HEK293 (cell line): Measurements from ENCODE around the gene LRRC32.

Experiments
- CTCF ChIA-PET: fragments of 350-600 bp; formaldehyde crosslinking; extraction: SDS; loops from one replicate; lab custom pipeline; 2021; ENCODE audit warnings: antibody characterized with exemption; lab: Yijun Ruan, JAX
- POLR2A ChIA-PET: fragments of 300-600 bp; formaldehyde crosslinking; extraction: SDS; loops from one replicate; lab custom pipeline; 2020; ENCODE audit warnings: antibody characterized with exemption, inconsistent platforms; lab: Yijun Ruan, JAX
- H3K27ac ChIP-seq: fragments of 200-500 bp; sonication (Bioruptor generic); 2 replicates; pipeline ENCODE4 v1.5.1; 2014; ENCODE audit warnings: low read depth, low read length, control low read depth, inconsistent platforms; ENCODE audit errors: extremely low read depth
- H3K36me3 ChIP-seq, 2 experiments: fragments of 200-500 bp in 1 of 2; sonication (Bioruptor generic) in 1 of 2; 1 replicate in 1 of 2; 2 replicates in 1 of 2; pipeline ENCODE4 v1.5.1; 2014 to 2017; ENCODE audit warnings: inconsistent platforms in 2 of 2, low read length in 2 of 2; ENCODE audit not compliant: control insufficient read depth in 2 of 2, insufficient read depth in 1 of 2
- H3K4me1 ChIP-seq: fragments of 200-500 bp; sonication (Bioruptor generic); 2 replicates; pipeline ENCODE4 v1.5.1; 2014; ENCODE audit warnings: mild to moderate bottlenecking, low read length, inconsistent platforms; ENCODE audit not compliant: control insufficient read depth, insufficient read depth
- H3K4me3 ChIP-seq: 2 replicates; pipeline ENCODE4 v1.5.1; 2011; ENCODE audit warnings: low read depth, mild to moderate bottlenecking, control low read depth, low read length, moderate library complexity
- H3K9me3 ChIP-seq: fragments of 200-500 bp; sonication (Bioruptor generic); 2 replicates; pipeline ENCODE4 v1.5.1; 2014; ENCODE audit warnings: low read depth, low read length, inconsistent platforms; ENCODE audit not compliant: control insufficient read depth, insufficient read depth
- GLI4 ChIP-seq: fragments of 450-650 bp; formaldehyde crosslinking; IDR thresholded peaks from 2 replicates; pipeline ENCODE4 v1.5.1; 2016; ENCODE audit warnings: missing biosample characterization, missing genetic modification characterization
- PRDM1 ChIP-seq: fragments of 450-650 bp; formaldehyde crosslinking; IDR thresholded peaks from 2 replicates; pipeline ENCODE4; 2016; ENCODE audit warnings: missing biosample characterization, missing genetic modification characterization
- REPIN1 ChIP-seq: fragments of 450-650 bp; formaldehyde crosslinking; IDR thresholded peaks from 2 replicates; pipeline ENCODE4 v1.5.1; 2017; ENCODE audit warnings: missing biosample characterization, missing genetic modification characterization, low read depth
- SETDB1 ChIP-seq: IDR thresholded peaks from one replicate; pipeline ENCODE4 v1.6.1; 2017; ENCODE audit warnings: mild to moderate bottlenecking, low read length, moderate library complexity, mixed read lengths; ENCODE audit not compliant: insufficient read length
- TSHZ1 ChIP-seq: fragments of 450-650 bp; formaldehyde crosslinking; IDR thresholded peaks from 2 replicates; pipeline ENCODE4 v1.5.1; 2016; ENCODE audit warnings: missing biosample characterization, missing genetic modification characterization, borderline replicate concordance
- YY2 ChIP-seq: fragments of 450-650 bp; formaldehyde crosslinking; IDR thresholded peaks from 2 replicates; pipeline ENCODE4 v1.5.1; 2016; ENCODE audit warnings: missing biosample characterization, missing genetic modification characterization
- ZNF10 ChIP-seq: fragments of 450-650 bp; formaldehyde crosslinking; IDR thresholded peaks from 2 replicates; pipeline ENCODE4 v1.5.1; 2017; ENCODE audit warnings: missing biosample characterization, missing genetic modification characterization
- ZNF133 ChIP-seq: fragments of 450-650 bp; formaldehyde crosslinking; IDR thresholded peaks from 2 replicates; pipeline ENCODE4 v1.5.1; 2016; ENCODE audit warnings: missing biosample characterization, missing genetic modification characterization
- ZNF214 ChIP-seq: fragments of 450-650 bp; formaldehyde crosslinking; IDR thresholded peaks from 2 replicates; pipeline ENCODE4 v1.5.1; 2017; ENCODE audit warnings: missing biosample characterization, mild to moderate bottlenecking, missing genetic modification characterization, borderline replicate concordance
- ZNF404 ChIP-seq: fragments of 450-650 bp; formaldehyde crosslinking; IDR thresholded peaks from 2 replicates; pipeline ENCODE4 v1.5.1; 2017; ENCODE audit warnings: missing biosample characterization, missing genetic modification characterization
- ZNF530 ChIP-seq: fragments of 450-650 bp; formaldehyde crosslinking; IDR thresholded peaks from 2 replicates; pipeline ENCODE4 v1.5.1; 2016; ENCODE audit warnings: low read depth, missing biosample characterization, missing genetic modification characterization
- ZNF580 ChIP-seq: fragments of 450-650 bp; formaldehyde crosslinking; IDR thresholded peaks from 2 replicates; pipeline ENCODE4 v1.5.1; 2016; ENCODE audit warnings: missing biosample characterization, missing genetic modification characterization
- ZNF768 ChIP-seq: fragments of 450-650 bp; formaldehyde crosslinking; IDR thresholded peaks from 2 replicates; pipeline ENCODE4 v1.5.1; 2018; ENCODE audit warnings: missing biosample characterization, mild to moderate bottlenecking, missing genetic modification characterization
- ZNF777 ChIP-seq: fragments of 450-650 bp; formaldehyde crosslinking; IDR thresholded peaks from 2 replicates; pipeline ENCODE4 v1.5.1; 2017; ENCODE audit warnings: missing biosample characterization, missing genetic modification characterization, borderline replicate concordance

LRRC32 gene

GRCh38 chr11:76676636-76677457 lies 6.3 kb upstream of the LRRC32 start (continued):
- TF ChIP-seq TSHZ1 (no peak), ZNF530 (tag by site-specific recombination) (no peak), ZNF580 (no peak), ZNF777 (tag by site-specific recombination) (no peak)

DNA sequence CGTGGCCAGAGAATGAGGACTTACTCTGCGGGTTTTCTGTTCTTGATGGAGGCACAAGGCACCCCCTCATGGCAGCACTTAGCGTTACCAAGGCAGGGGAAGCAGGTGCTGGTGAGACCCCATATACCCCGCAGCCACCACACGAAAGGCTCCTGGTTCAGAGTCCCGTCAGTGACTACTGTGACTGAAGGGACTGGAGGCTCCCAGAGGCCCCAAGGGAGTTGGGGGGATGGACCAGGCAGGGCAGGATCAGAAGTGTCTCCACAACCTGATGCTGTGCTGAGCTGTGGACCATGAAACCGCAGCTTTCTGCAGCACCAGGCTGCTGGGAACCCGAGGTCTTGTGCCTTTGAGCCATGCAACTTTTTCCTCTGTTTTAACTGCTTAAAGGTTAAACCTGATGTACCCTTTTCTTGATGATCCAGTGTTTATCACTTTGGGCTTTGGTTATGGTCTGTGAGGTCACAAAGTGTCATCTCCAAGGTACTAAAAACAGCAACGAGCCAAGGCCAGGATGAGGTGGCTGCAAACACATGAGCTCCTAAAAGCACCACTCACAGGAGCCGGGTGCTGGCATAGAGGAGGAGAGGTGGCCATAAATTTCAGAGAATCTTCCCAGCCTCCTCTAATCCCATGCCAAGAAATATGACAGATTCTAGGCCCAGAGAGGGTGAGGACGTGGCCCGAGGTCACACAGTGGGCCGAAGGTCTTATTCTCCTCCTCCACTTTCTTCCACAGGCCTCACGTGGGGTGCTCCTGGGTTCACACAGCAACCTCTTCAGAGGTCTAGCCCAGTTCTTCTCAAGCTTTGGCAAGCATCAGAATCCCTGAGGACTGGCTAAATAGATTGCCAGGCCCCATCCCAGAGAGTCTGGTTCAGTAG lies 4.2 kb upstream of the LRRC32 start:
- no peaks in the 10 kb centered on the region for H3K36me3 ChIP-seq
- no peak for TF ChIP-seq SETDB1
- TF ChIP-seq ZNF10 = no peak
- TF ChIP-seq PRDM1 (tag by site-specific recombination) = no peak
- no peak for TF ChIP-seq ZNF404
- no peaks in the 10 kb centered on the region for H3K4me1 ChIP-seq
- H3K4me3 ChIP-seq = no peak overlapping the region
- H3K27ac ChIP-seq = no peak overlapping the region
- H3K9me3 ChIP-seq = no peaks in the 10 kb centered on the region
- ChIA-PET CTCF (interaction anchor here (1.4 kb wide), 1 partner anchor 47 kb away, joined by 3 read pairs; no protein-coding TSS in a partner anchor), POLR2A (no interaction called here)

GRCh38 chr11:76673176-76674142 lies 2.9 kb upstream of the LRRC32 start:
- Histone ChIP-seq H3K4me1 (no peaks in the 10 kb centered on the region), H3K9me3 (no peaks in the 10 kb centered on the region), H3K27ac (no peak overlapping the region), H3K36me3 (no peaks in the 10 kb centered on the region), H3K4me3 (no peak overlapping the region)
- POLR2A ChIA-PET = no interaction called here
- CTCF ChIA-PET = interaction anchor here (0.5 to 1.5 kb wide), 5 partner anchors 8 to 777 kb away, joined by 3 to 5 read pairs (median 3); no protein-coding TSS in a partner anchor
- peak; percentile 85; the same call in 1 of the 2 replicates for TF ChIP-seq GLI4
- no peak for TF ChIP-seq ZNF133
- peak; percentile 84 for TF ChIP-seq ZNF768
- TF ChIP-seq ZNF214 (tag by site-specific recombination) = no peak
- TF ChIP-seq YY2 = no peak
- no peak for TF ChIP-seq REPIN1 (tag by site-specific recombination)
